Kidney (tissue), 14 donors: Measurements from ENCODE around the gene APOC1. TPM values are rescaled to one million over a fixed set of nuclear protein-coding genes. Genes with fewer than 3 reads are reported as not detected.
A peak's percentile ranks its signal among the peaks of the same experiment; 100 is the strongest.

Experiments used
- DNase-seq, 5 donors: peaks; one replicate each; pipeline ENCODE4 v3.0.0-alpha.2; 2013 to 2020
- FAIRE-seq: peaks from 2 replicates; lab custom pipeline; 2012; peaks lifted over from hg19 to GRCh38; lab: Jason Lieb, UNC
- H3K27ac ChIP-seq, 2 donors: one replicate each; pipeline ENCODE4 v1.7.0; 2013; ENCODE audit warnings: low read depth in 2 of 2, low read length in 2 of 2, inconsistent platforms in 1 of 2
- H3K27me3 ChIP-seq: one replicate; pipeline ENCODE4 v1.7.1; 2013; ENCODE audit warnings: low read length, inconsistent platforms; ENCODE audit not compliant: control insufficient read depth, insufficient read depth
- H3K36me3 ChIP-seq, 3 donors: one replicate each; pipeline versions ENCODE4 v1.7.0 to v1.7.1; 2013; ENCODE audit warnings: low read length in 3 of 3, control low read depth in 1 of 3, inconsistent platforms in 1 of 3; ENCODE audit not compliant: insufficient read depth in 3 of 3, control insufficient read depth in 2 of 3
- H3K4me1 ChIP-seq, 3 donors: one replicate each; pipeline versions ENCODE4 v1.7.0 to v1.7.1; 2013; ENCODE audit warnings: low read length in 3 of 3, inconsistent platforms in 1 of 3, low read depth in 1 of 3; ENCODE audit not compliant: control insufficient read depth in 2 of 3, insufficient read depth in 2 of 3
- H3K4me3 ChIP-seq, 3 donors: one replicate each; pipeline versions ENCODE4 v1.7.0 to v1.8.1; 2013; ENCODE audit warnings: low read length in 3 of 3, control low read depth in 1 of 3, inconsistent platforms in 1 of 3
- H3K9ac ChIP-seq, 3 donors: one replicate each; pipeline versions ENCODE4 v1.7.0 to v1.7.1; 2013; ENCODE audit warnings: low read length in 3 of 3, control low read depth in 1 of 3, inconsistent platforms in 1 of 3
- H3K9me3 ChIP-seq, 3 donors: one replicate each; pipeline versions ENCODE4 v1.7.0 to v1.7.1; 2013; ENCODE audit warnings: low read length in 3 of 3, control low read depth in 1 of 3, inconsistent platforms in 1 of 3; ENCODE audit not compliant: control insufficient read depth in 2 of 3, insufficient read depth in 1 of 3
- CTCF ChIP-seq: IDR thresholded peaks from 3 replicates; pipeline ENCODE4 v1.5.1; 2012; ENCODE audit warnings: mild to moderate bottlenecking, moderate library complexity, borderline replicate concordance; ENCODE audit not compliant: insufficient read depth; ENCODE audit errors: extremely low read depth
- intact Hi-C: fragments of 100-400 bp; cut with DNase I; formaldehyde crosslinking; loops from one replicate; pipeline ENCODE4 v1.11.1; 2022
- polyA plus RNA-seq: library from polyadenylated mRNA; stranded (reverse); fragments of 350-450 nt; fragmentation: Illumina TruSeq; extraction: RNeasy Lipid Tissue Mini Kit (QIAGEN cat#74804); gene quantifications from one replicate; pipeline ENCODE4 v1.2.3, GENCODE V29; 2014; ENCODE audit warnings: low read depth, low replicate concordance; ENCODE audit not compliant: insufficient read depth
- total RNA-seq: library from RNA; stranded (reverse); fragmentation: NEBNext Ultra II Directional; extraction: Animal tissue kit (Norgen Biotek cat#: 25700); gene quantifications from one replicate; pipeline ENCODE4 v1.2.1, GENCODE V29; 2021
- donor health status: control.
- donor health status: control.
- donor health status: control.
- donor health status: control.
- donor health status: control.
- donor health status: DM: yes; HTN: yes; CAD: no.
- donor health status: Normal renal cell carcinoma (clear cell type).

The APOC1 gene
- total and polyA plus RNA-seq, 2 donors from 2014 or later: 11.8 to 16.7 TPM

GRCh38 chr19:44948763-44949374, 34.5 kb downstream of the APOC1 start:
- no peak for TF ChIP-seq CTCF

GRCh38 chr19:44949550-44949949, 35.1 kb downstream of the APOC1 start:
- Histone ChIP-seq H3K9ac (no peak overlapping the region), H3K36me3 (no peaks in the 10 kb centered on the region), H3K9me3 (no peaks in the 10 kb centered on the region), H3K4me1 (peaks cover 0 to 11% (median 5%) of the 10 kb centered on the region in 3 donors), H3K27ac (no peak overlapping the region), H3K27me3 (no peaks in the 10 kb centered on the region), H3K4me3 (no peak overlapping the region)
- TF ChIP-seq CTCF: no peak
- intact Hi-C loops: no loop called here
- DNase-seq (no peak), FAIRE-seq (no peak)

More at GRCh38 chr19:44948763-44949374, 34.5 kb downstream of the APOC1 start:
- Histone ChIP-seq H3K36me3 (no peaks in the 10 kb centered on the region), H3K9me3 (no peaks in the 10 kb centered on the region), H3K27me3 (no peaks in the 10 kb centered on the region), H3K4me1 (peaks cover 0 to 6% (median 5%) of the 10 kb centered on the region in 3 donors), H3K9ac (no peak overlapping the region), H3K27ac (no peak overlapping the region), H3K4me3 (no peak overlapping the region)
- FAIRE-seq: no peak
- no peak for DNase-seq
- intact Hi-C loops: no loop called here

GRCh38 chr19:44951179-44952159, 37.1 kb downstream of the APOC1 start:
- Histone ChIP-seq H3K9ac (peak overlapping the region in 1 of 3 donors; percentile 7), H3K27ac (no peak overlapping the region), H3K4me3 (no peak overlapping the region), H3K27me3 (no peaks in the 10 kb centered on the region), H3K9me3 (no peaks in the 10 kb centered on the region), H3K4me1 (peaks cover 0 to 18% (median 10%) of the 10 kb centered on the region in 3 donors), H3K36me3 (no peaks in the 10 kb centered on the region)
- intact Hi-C loops: loop anchor here (5.0 kb wide), 1 partner anchor 44 kb away; the partner anchor contains the start of gene APOE
- TF ChIP-seq CTCF: peak; percentile 79
- no peak for FAIRE-seq
- peak in 4 of 5 donors; percentile 68 to 94 (median 78) for DNase-seq
